IPS DF 4.7 (cell line): ENCODE results near the gene CAPN15.
"Not testable (repeated sequence)": the region's sequence is repeated elsewhere in the genome, so short reads cannot be mapped to it uniquely, and the experiment has no call there.

Experiments used
- DNase-seq: peaks from one replicate; pipeline ENCODE4 v3.0.0-alpha.2; 2013; ENCODE audit warnings: low spot score; ENCODE audit errors: extremely low read depth

Gene CAPN15

DNA sequence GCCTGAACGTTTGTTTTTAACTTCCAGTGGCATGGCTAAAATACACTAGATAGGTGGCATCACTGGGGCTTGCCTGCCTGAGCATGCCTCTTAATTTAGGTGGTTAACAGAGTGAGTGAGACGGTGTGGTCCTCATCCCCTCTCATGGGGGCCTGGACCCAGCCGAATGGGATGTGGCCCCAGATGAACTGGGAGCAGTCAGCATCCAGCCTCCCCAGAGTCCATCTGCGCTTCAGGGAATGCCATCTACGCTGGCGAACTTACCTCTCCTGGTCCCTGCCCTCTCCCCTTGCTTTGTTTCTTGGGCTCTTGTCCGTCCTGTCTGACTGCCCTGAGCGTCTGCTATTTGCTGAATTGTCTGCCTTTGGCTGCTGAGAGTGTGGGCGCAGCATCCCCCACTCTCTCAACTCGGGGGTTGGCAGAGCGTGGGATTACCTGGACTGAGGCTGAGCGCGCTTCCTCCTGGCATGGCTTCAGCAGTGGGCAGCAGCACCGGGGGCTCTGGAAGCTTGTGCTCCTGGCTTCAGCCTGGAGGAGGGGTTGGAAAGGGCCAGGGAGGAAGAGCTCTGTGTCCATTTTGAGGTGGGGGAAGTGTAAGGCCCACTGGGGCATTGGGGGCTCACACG lies 64.5 kb downstream of the CAPN15 start:
- no peak for DNase-seq

DNA sequence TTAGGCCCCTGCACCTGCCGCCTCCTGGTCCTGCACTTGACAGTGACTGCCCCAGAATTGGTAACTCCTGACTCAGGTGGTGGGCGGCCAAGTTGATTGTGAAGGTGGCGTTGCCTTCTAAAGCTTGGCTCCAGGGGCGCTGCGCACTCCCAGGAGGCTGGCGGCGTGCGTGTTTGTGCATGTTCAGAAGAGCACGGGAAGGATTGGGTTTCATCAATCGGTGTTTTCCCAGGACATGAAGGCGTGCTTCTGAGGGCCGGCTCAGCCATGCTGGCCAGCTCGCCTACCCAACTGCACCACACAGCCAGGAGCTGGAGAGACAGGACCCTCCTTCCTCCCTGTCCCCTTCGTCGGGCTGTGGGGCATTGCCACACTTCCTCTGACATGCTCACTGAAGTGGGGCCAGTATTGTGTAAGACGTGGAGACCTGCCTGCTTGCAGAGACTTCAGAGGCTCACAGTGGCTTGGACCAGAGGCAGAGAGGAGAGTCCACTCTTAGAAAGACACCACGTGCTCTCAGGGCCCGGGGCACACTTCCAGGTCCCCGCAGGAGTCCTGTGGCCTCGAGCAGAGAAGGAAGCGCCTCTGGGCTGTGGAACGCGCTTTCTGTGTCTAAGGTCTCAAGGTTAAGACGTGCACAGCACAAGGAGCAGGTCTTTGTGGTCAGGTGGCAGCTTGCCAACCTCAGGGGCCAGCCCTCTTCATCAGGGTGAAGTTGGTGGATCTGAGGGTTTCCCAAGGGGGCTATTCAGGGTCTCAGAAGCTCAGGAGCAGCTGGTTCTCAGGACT lies 65.2 kb downstream of the CAPN15 start:
- DNase-seq, result no peak

DNA sequence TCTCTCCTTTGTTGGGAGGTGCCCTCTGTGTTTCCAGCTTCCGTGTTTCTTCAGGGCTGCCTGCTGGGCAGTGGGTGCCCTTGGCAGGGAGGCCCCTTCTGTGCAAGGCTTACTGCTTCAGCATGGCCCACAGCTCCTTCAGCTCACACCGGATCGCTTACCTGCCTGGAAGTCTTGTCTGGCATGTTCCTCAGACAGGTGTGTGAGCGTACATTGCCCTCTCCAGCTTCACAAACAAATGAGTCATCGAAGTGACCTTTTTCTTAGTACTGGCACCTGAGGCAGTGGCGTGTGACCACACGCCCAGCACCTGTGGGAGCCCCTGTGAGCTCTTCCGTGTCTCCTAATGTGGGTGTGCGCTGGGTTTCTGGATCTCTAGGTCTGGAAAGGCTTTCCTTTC lies 65.9 kb downstream of the CAPN15 start:
- DNase-seq, result no peak

DNA sequence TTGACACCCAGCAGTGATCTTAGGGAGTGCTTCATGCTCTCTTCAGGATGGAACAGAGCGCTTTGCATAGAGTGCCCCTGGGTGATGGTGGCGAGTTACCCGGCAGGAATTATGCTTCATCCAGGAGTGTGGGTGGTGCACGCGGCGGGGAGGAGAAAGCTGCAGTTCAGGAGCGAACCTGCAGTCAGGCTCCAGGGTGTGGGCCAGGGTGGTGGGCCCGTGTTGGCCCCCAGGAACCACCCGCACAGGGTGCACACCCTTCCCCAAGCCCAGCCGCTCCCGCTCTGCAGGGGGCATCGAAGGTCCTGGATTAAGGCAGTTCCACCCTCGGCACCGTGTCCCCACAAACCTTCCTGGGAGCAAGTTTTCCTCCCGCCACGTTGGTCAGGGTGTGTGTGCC lies 66.3 kb downstream of the CAPN15 start:
- DNase-seq, result no peak

DNA sequence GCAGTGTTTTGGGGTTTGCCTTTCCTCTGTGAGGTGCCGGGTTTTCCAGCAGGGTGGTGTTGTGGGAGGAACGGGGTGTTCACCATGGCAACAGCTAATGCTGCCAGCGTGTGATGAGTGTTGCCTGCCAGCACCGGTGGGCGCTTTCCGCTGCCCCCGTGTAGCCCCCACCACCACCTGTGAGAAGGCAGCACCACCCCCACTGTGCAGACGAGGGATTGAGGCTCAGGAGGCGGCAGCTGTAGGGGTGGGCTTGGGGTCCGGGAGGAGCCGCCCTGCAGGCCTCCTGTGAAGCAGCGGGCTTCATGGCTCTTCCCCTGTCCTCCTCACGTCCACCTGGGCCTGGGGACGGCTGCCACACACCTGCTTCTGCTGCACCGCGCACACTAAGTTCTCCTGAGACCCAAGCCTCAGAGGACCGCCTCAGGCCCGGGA lies 67.6 kb downstream of the CAPN15 start:
- DNase-seq, result no peak

DNA sequence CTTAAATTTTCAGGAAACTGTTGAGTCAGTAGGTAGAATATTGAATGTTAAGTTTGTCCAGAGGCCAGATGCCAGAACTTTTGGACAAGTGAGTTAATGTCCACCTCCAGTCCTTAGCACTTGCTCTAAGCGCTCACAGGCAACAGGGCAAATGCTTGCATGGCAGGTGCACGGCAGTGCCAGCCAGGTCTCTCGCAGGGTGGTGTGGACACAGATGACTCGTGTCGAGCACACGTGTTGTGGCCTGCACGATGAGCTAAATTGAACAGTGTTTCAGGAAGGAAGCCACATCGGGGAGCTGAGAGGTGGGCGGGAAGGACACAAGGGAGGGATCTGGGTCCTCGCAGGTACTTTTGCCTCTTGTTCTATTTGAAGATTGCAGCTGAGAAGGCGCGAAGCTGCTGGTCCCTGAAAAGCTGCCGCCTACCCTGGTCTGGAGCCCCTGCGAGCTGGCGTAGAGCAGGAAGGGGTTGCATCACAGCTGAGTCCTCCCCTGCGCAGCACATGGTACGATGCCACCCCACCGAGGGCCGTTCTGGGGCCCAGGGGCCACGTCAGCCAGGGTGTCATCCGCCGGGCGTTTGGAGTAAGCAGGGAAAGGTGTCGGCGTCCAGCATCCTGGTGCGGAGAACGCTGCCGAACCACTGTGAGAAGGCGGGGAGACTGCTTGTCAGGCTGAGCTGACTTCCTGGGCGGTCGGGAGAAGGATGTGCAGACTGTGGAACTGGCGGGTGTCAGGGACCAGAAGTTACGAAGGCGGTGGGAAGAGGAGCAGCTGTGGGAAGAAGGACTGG lies 68.6 kb downstream of the CAPN15 start:
- no peak for DNase-seq

DNA sequence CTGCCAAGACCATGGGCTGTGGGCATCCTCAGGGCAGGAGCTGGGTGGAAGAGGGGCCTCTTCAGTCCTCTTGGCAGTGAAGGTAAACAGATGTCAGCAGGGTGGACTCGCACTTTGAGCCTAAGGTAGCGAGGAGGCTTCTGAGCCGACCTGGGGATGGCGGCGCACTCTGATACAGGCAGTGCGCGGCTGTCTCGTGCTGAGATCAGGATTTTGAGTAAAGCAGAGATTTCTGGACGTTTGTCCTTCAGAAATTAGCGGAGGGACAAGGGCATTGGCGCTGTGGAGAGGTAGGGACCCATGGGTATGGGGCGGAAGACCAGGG lies 69.2 kb downstream of the CAPN15 start:
- no peak for DNase-seq

DNA sequence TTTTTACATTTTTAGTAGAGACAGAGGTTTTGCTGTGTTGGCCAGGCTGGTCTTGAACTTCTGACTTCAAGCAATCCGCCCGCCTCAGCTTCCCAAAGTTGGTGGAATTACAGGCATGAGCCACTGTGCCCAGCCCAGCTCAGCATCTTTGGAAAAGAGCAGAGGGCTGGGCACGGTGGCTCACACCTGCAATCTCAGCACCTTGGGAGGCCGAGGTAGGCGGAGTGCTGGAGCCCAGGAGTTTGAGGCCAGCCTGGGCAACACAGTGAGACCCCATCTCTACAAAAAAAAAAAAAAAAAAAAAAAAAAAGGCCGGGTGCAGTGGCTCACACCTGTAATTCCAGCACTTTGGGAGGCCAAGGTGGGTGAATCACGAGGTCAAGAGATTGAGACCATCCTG lies 70.1 kb downstream of the CAPN15 start:
- DNase-seq, result not testable (repeated sequence)

DNA sequence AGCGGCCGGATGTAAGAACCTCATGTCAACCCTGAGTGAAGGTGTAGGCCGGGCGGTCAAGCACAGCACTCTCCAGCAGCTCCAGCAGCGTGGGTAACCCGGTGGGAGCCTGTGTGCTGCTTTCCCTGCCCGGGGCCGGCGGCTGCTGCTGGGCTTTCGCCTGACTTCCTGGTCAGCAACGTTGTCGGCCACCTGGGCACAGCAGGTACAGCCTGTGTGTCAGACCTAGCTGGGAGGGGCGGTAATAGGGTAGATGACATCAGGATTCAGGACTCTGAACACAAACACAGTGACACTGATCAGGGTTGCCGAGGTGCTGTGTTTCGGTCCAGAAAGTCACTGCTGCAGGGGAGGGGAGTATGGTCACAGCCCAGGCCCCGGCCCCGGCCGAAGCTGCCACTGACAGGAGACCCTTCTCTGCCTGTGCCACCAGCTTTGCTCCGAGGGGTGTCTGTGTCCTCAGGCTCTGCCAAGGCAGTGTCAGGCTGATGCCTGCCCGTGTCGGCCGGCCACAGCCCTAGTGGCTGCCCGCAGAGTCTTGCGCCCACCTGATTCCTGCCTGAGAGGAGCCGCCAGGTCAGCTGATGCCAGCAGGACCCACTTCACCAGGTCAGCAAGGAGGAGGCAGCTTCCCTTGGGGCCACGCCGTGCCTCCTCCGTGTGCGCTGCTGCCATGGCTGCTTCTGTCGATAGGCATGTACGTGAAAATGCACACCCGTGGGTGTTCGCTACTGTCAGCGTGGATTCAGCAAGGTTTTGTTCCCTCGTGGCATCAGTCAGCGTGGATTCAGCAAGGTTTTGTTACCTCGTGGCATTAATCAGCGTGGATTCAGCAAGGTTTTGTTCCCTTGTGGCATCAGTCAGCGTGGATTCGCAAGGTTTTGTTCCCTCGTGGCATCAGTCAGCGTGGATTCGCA lies 71.6 kb downstream of the CAPN15 start:
- DNase-seq, result no peak

DNA sequence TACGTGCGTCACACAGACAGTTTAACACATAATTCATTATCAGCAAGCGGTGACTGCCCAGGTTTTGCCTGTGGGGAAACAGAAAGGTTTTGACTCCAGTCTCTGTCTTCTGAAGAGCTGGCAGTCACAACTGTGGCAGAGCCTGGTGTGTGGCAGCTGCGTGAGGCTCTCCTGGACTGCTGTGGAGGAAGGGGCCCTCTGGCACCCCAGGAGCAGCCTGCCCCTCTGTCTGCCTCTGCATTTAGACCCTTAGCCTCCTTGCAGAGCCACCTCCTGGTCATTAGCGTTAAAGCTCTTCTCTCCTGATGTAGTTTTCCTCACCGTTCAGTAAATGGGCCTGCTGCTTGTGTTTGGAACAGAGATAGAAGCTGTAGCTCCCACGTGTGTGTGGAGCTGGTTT lies 73.3 kb downstream of the CAPN15 start:
- DNase-seq, result no peak

DNA sequence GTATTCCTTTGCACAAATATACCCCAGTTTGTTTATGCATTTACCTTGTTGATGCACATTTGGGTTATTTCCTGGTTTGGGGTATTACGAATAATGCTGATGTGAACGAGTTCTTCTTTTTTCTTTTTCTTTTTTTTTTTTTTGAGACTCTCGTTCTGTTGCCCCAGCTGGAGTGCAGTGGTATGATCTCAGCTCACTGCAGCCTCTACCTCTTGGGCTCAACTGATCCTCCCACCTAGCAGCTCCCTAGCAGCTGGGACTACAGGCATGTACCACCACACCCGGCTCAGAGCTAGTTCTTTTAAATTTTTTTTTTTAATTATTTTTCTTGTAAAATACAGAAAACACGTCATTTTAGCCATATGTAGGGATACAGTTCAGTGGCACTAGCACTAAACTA lies 76.4 kb downstream of the CAPN15 start:
- no peak for DNase-seq
